ENCODE results near the gene SLC22A16.

The SLC22A16 gene

DNA sequence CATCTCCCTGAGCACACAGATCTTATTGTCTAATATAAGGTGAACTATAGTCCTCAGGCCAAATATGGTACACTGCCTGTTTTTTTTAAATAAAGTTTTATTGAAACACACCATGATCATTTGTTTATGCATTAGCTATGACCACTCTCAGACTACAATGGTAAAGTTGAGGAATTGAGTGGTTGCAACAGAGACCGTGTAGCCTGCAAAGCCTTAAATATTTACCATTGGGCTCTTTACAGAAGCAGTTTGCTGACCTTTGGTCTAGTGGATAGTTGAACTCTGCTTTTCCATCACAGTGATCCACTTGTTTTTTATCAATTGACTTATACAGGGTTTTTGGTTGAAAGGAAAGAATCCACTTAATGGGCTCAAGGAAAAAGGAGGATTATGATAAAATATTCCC lies 91.0 kb downstream of the SLC22A16 start:
- Histone ChIP-seq H3K4me3 (ENCODE audit: low read depth in 1 of 2, low read length in 1 of 2) (no peak overlapping the region), H3K27ac (no peak overlapping the region), H3K4me1 (ENCODE audit: control insufficient read depth in 1 of 2, insufficient read depth in 1 of 2, low read depth in 1 of 2, low read length in 1 of 2) (no peaks in the 10 kb centered on the region), H3K9me3 (no peaks in the 10 kb centered on the region), H3K27me3 (no peaks in the 10 kb centered on the region), H3K36me3 (no peaks in the 10 kb centered on the region)
- TF ChIP-seq, protein P1, sequence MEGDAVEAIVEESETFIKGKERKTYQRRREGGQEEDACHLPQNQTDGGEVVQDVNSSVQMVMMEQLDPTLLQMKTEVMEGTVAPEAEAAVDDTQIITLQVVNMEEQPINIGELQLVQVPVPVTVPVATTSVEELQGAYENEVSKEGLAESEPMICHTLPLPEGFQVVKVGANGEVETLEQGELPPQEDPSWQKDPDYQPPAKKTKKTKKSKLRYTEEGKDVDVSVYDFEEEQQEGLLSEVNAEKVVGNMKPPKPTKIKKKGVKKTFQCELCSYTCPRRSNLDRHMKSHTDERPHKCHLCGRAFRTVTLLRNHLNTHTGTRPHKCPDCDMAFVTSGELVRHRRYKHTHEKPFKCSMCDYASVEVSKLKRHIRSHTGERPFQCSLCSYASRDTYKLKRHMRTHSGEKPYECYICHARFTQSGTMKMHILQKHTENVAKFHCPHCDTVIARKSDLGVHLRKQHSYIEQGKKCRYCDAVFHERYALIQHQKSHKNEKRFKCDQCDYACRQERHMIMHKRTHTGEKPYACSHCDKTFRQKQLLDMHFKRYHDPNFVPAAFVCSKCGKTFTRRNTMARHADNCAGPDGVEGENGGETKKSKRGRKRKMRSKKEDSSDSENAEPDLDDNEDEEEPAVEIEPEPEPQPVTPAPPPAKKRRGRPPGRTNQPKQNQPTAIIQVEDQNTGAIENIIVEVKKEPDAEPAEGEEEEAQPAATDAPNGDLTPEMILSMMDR (IDR thresholded peaks at IDR 0.05): no peak

DNA sequence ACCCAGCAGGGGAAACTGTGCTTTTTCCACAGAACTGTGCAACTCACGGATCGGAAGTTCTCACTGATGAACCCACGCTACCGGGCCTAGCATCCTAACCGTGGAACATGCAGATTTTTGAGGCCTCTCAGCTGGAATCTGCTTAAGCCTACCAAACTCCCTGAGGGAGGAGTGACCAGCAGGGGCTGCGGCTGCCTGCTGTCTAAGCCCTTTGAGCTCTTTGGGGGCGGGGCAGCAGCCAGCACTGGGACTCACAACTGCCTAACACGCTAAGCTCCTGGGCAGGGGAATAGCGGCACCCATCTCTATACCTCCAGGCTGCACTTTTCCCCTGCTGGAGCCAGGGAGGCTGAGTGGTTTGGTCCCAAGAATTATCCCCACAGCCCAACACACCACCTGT lies 97.9 kb downstream of the SLC22A16 start:
- Histone ChIP-seq H3K4me3 (ENCODE audit: low read depth in 1 of 2, low read length in 1 of 2) (no peak overlapping the region), H3K4me1 (ENCODE audit: control insufficient read depth in 1 of 2, insufficient read depth in 1 of 2, low read depth in 1 of 2, low read length in 1 of 2) (no peaks in the 10 kb centered on the region), H3K36me3 (no peaks in the 10 kb centered on the region), H3K27me3 (no peaks in the 10 kb centered on the region), H3K27ac (no peak overlapping the region), H3K9me3 (no peaks in the 10 kb centered on the region)
- TF ChIP-seq, protein P1 (IDR thresholded peaks at IDR 0.05): no peak

All from neutrophil (primary cell).